Cerebellar nuclear complex (tissue), 1 donor: ENCODE results near the gene ETS1.

Experiments used
- DNase-seq, 2 experiments: peaks; one replicate each; lab custom pipeline; 2025; lab: John Stamatoyannopoulos, UW

Gene ETS1

DNA sequence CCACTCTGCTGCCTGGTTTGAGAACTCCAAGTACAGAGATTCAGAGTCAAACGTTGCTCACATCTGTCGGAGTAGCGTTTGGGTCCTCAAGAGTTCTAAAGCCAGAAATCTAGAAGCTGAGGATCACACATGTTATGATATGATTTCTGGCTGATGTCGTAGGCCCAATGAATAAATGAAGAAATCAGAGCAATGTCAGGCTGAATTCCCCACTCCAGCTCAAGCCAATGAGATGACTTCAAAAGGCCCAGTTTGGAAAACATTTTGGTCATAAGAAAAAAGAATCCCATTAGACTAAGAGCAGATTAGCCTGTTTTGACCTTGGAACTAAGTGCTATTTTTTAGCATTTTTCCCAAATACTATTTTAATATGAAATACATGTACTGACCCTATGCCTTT, 106.7 kb downstream of the ETS1 start:
- no peak for DNase-seq

GRCh38 chr11:128480066-128480465, 107.3 kb downstream of the ETS1 start:
- no peak for DNase-seq

- no peak for DNase-seq
Observed at GRCh38 chr11:128479144-128479543, 108.2 kb downstream of the ETS1 start.

DNA sequence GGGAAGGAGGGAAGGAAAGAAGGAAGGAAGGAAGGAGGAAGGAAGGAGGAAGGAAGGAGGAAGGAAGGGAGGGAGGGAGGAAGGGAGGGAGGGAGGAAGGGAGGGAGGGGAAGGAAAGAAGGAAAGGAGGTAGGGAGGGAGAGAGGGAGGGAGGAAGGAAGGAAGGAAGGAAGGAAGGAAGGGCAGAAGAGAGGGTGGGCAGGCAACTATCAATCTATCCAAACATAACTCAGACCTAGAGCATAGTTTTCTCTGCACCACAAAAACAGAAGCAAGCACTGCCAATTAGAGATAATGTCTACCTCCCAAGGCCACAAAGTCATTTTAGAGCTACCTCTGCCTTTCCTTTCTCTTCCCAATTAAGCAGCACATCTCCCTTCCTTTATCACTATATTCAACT, 109.1 kb downstream of the ETS1 start:
- no peak for DNase-seq

DNA sequence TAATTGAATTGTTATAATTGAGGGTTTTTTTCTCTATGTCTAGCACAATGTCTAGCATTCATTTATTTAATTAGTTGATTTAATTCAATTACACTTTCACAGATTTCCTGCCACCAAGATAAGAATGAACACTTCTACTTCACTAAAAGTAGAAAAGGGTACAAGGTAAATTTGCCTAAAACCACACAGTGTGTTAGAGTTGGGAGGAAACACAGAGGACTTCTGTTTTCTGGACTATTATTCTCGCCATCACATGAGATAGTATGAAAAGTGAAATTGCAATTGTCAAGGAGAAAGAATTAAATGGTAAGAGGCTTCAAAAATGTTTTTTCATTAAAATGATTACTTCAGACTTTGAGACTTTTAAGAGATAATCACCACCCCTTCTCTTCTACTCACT, 109.5 kb downstream of the ETS1 start:
- DNase-seq: no peak

GRCh38 chr11:128477278-128477677, 110.1 kb downstream of the ETS1 start:
- no peak for DNase-seq

- DNase-seq: no peak
Observed at GRCh38 chr11:128476729-128477128, 110.6 kb downstream of the ETS1 start.

DNA sequence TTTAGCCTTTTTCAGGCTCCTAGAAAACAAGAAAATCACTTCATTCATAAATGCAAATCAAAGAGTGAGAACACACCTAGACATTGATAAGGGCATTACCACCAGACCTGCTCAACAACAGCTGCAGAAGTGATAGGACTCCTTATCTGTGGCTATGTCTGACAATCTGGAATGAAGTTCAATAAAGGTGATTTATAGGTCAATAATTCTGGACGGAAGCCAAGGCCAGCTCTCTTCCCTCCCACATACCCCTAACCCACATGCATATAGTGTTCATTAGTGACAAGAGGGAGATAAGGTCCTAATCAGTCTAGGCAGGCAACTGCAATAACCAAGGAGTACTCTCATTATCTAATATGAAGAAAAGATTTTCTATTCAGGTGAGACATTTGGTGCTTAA, 111.3 kb downstream of the ETS1 start:
- no peak for DNase-seq

DNA sequence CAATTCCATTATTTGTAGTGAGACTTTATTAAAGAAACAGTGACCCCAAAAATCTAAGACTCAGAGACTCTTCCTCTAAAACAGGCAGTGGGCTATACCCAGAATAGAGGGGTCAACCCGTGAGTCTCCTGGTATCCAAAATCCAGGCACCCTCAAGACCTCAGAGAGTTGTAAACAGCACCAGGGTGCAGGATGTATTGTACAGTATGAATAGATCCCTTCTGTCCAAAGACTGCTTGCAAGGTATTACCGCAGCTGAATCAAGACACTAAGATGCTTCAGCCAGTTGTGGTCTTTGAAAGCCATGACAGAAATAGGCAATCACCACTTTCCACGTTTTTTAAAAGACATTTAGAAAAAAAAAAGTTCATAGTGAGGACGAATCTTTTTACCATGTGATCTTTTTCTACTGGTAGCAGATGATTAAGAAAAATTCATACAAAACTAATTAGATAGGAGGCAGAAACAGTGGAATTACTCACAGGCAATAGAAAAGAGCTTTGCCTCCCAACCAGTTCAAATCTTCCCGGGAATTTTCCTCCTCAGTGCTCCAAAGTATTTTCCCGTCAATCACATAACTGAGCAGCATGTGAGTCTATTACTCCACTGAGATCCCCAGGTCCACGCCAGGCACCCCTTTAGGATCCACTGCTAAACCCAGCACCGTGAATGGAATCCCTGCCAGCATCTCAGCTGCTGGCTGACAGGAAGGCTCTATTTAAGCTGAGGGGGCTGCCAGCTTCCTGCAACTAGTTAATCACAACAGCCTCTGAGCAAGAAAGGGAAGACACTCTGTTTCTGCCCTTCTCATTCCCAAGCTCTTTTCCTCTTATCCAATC, 113.1 kb downstream of the ETS1 start:
- DNase-seq: no peak

DNA sequence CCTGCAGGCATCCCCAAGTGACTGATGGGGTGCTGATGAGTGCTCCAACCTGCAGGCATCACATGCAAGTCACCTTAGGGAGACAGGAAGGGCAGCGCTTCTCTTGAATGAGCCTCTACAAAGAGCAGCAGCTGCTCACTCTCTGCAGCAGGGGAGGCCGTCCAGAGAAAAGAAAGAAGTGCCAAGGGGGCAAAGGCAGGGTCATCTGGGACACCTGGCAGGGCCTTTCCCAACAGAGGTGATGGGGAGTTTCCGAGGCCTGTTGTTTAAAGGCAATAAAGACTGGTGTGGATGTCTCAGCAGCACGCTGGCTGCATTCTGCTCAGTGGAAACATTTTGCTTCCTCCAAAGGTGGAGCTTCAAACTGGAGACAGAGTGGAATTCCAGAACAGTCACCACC, 113.7 kb downstream of the ETS1 start:
- DNase-seq: no peak

DNA sequence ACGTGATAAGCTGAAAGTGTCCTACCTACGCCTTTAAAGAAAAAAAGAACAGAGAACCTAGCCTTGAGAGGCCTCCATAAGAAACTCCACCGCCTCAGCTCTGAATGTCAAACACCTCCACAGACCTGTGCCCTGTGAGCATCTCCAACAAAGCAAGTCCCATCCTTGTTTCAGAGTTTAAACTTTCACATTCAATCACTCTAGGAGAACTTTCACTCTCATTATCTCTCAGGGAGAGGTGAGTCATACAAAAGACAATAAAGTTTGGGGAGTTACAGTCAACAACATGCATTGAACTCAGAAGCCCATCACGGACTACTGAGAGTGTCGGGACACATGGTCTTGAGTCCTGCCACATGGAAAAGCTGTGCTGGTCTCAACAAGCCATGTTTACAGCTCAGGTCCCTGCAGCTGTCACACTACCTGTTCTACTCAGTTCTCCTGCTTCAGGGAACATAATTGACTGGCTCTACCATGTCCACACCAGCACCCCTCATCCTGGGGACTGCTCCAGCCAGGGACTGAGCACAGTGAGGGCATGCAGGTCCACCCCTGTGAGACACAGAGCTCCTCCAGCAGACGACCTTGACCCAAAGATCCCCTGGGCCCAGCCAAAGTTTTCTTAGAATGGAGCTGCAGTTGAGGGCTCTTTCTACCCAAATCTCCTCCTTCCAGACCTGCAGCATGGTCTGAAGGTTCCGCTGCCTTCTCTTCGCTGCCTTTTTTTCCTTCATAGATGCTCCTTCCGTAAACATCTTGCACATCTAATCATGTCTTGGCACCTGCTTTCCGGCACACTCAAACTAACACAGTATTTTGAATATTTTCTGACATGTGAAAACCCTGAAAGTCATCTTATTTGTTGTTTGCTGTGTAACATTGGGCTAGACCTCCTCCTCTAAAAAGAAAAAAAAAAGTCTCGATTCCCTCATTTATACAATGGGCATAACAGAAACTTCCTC, 114.9 kb downstream of the ETS1 start:
- DNase-seq: no peak

DNA sequence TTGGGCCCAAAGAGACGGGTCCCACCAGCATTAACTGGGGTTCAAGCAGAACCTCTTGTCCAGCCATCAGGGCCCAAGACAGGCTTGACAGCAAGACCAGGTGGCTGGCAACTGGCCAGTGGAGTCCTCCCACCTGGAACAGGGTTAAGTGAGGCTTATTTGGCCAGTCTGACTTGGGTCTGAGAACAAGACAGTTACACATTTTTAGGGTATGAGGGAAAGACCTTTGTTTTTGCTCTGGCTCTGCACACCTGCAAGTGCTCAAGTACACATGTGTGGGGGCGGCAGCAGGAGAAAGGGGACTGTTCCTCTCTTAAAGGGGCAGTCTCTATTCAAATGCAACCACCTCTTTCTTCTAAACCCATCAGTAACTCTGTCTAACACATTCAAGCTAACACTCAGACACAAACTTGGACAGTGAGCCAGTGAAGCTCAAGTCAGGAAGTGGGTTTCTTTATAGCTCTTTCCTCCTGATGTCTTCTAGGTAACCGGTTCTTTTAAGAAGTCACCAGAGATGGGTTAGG, 116.2 kb downstream of the ETS1 start:
- DNase-seq: no peak

DNA sequence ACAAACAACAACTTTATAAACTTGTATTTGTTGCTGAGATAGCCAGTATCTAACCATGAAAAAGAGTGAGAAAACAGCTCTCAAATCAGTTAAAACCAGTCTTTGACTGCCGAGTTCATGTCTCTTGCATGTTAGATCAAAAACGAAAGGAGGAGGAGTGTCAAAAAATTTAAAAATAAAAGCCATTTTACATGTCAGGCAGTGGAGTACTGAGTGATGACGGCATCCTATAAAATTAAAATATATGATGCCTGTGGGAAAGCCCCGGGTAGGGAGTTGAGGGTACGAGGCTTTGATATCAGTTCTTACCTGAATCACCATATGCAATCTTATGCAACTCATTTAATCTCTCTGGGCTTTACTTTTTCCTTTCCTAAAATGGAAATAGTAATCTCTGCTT, 117.3 kb downstream of the ETS1 start:
- DNase-seq: no peak

DNA sequence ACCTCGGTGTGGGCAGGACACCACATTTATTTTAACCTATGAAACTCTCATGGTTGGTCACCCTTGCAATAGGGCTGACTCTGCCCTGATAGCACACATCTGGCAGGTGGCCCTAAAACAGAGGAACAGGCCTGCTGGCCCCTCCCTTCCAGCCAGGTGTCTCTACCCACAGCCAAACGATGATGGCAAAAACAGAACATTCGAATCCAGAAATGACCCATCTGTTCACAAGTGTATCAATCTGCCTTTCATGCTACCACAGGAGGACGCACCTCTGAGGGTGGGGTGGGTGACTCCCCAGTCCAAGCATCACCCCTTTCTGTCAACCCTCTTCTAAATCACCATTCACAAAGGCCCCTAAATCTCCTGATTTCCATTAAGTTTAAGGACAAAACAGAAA, 118.1 kb downstream of the ETS1 start:
- no peak for DNase-seq

DNA sequence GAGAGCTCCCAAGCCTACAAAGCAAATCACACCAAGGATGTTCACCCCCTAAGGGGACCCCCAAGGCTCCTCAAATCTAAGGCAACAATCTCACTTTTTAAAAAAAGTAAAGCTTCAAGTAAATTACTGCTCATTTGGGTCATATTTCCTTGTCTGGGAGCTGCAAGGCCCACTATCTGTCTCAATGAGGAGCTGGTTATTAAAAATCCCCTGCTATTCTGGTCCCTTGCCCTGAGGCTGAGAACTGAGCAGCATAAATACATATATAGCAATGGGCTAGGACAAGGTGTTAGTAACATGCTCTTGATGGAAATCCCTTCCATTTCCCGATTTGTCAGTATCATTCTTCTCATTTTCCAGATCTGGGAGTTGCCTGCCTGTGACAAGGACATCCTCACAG, 119.2 kb downstream of the ETS1 start:
- DNase-seq: no peak

- no peak for DNase-seq
Observed at GRCh38 chr11:128467610-128468041, 119.7 kb downstream of the ETS1 start.

DNA sequence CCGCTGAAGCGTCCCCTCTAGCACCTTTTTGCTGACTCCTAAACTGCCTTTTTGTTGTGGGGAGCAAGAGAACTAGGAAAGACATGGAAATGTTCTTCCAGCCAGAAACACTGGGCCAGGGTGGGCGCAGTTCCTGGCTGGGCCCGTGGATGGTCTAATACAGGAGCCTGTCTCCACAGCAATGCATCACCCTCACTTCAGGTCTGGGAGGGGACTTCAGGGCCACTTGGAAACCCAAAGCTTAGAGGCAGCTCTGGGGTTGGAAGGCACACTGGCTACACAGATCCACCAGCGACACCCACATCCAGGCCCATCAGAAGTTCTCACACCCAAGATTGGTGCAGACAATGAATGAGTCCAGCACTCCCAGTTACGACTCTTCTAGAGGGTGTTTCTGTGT, 120.3 kb downstream of the ETS1 start:
- no peak for DNase-seq

DNA sequence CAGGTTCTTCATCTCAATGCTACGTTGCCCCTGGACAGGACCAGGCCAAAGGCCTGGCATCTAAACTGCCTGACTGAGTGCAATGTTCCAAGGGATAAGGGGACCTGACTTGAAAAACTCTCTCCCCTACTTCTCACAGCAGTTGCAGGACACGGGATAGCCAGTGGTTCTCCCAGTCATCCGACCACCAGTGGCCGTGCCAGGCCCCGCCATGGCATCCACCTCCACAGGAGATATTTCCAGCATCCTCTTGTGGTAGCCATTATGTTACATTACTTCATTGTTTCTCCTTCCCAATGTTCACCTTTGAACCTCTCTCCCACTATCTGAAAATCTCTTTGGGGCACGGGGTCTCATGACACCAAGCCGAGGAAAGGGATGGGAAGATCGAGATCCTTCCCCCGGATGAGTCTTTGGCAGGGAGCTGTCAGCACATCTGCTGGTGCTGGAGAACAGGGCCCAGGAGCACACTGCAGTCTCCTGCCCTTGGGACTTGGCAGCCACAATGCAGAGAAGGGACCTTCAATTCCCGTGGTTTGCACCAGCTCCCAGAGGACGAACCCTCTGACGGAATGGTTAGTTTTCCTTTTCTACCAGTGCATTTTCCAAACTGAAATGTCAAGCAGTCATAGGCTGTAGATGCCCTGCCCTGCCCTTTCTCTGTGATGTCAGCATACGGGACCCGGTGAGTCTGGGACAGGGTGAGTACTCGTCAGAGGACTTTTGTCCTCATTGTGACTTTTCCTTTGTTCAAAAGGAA, 121.2 kb downstream of the ETS1 start:
- no peak for DNase-seq

GRCh38 chr11:128465531-128465930, 121.8 kb downstream of the ETS1 start:
- no peak for DNase-seq

DNA sequence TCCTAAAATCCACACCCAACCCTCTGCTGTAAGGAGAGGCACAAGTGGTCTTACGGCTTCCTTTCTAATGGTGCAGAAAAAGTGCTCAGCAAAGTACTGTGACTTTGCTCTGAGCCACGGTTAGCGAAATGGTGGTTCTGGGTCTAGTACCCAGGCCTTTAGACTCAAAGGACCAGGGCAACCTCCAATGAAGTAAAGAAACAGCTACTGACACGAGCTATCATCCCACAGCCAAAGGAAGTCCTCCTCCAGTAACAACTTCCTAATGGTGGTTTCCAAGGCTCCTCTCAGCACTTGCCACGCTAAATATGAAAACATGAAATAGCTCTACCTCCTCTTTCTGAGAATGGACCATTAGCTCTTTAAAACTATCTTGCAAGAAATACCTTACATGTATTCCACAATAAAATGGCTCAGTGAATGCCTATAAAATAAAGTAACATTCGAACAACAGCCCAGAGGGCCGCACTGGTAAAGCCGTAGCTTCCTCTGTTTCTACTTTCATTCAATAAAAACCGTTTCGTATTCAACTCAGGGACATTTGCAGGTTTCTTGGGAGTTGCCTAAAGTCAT, 122.4 kb downstream of the ETS1 start:
- no peak for DNase-seq

GRCh38 chr11:128463979-128464378, 123.4 kb downstream of the ETS1 start:
- no peak for DNase-seq

DNA sequence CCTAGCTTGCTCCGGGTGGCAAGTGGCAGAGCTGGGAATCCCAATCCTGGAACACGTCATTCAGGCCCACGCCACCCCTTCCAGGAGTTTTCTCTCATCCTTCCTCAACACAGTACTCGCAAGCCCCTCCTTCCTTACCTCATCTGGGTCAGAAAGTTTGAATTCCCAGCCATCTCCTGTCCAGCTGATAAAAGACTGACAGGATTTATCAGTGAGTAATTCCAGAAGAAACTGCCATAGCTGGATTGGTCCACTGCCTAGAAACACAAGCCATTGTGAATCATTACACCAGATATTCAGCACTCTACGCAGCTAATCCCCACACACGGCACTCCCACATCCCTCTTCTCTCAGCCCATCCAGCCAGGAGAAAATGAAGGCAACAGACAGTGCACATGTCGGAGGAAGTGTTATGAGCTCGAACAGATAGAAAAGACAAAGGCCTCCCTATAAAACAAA, 124.0 kb downstream of the ETS1 start:
- DNase-seq: no peak
